Subcutaneous adipose tissue (tissue), 4 donors: ENCODE measurements around the gene GLIS1. TPM values are rescaled to one million over a fixed set of nuclear protein-coding genes. Genes with fewer than 3 reads are reported as not detected.

Experiments
- total RNA-seq, 4 donors: library from RNA; depleted of rRNA; stranded (reverse); fragments of >200 nt; gene quantifications; one replicate each; pipeline ENCODE4 v1.1.0, GENCODE V29; 2016
- TF ChIP-seq, protein P1 (sequence below): fragments of 450-650 bp; IDR thresholded peaks from one replicate; pipeline ENCODE4 v1.5.1; 2016; ENCODE audit warnings: low read depth, mild to moderate bottlenecking, control low read depth, antibody characterized with exemption, moderate library complexity

Gene GLIS1
- total RNA-seq, 4 donors from 2014 or later, result 0.17 to 3.6 TPM; not detected in 2

DNA sequence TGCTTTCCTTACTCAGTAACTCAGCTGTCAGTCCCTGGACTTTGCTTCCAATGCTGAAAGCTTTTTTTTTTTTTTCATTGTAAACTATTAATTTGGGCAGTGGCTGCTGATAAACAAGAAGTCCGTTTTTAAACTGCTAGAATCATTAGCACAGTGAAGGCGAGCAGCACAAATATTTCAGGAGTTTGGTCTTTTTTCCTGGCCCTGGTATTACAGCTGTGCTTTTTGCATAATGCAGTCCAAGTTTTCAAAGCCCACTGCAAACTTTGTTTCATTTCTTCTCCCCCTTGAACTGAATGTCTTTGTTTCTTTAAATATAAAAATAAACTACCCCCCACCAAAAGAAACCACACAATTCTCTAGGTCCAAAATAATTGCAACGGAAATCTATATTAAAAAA lies 6.6 kb downstream of the GLIS1 start:
- TF ChIP-seq, protein P1, sequence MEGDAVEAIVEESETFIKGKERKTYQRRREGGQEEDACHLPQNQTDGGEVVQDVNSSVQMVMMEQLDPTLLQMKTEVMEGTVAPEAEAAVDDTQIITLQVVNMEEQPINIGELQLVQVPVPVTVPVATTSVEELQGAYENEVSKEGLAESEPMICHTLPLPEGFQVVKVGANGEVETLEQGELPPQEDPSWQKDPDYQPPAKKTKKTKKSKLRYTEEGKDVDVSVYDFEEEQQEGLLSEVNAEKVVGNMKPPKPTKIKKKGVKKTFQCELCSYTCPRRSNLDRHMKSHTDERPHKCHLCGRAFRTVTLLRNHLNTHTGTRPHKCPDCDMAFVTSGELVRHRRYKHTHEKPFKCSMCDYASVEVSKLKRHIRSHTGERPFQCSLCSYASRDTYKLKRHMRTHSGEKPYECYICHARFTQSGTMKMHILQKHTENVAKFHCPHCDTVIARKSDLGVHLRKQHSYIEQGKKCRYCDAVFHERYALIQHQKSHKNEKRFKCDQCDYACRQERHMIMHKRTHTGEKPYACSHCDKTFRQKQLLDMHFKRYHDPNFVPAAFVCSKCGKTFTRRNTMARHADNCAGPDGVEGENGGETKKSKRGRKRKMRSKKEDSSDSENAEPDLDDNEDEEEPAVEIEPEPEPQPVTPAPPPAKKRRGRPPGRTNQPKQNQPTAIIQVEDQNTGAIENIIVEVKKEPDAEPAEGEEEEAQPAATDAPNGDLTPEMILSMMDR, result no peak

DNA sequence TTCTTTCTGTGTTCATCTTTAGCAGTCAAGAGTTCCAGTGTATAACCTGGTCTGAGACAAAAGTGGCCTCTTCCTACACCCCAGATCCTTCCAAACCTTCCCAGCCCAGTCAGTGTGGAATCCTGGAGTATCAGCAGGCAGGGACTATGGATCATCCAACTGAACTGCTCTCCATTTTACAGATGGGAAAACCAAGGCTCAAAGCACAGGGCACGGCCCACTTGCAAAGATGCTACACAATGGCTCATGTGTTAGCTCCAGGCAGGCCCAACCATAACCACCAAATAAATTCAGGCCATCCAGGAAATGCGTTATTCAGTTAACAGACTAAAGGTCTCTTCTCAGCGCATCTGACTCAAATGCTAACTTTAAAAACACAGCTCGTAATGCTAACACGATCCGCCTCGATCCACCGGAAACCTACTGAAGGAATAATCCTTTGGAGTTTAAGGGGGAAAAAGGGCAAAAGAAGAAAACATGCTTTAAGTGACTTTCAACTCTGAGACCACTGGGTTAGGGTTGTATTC lies 7.1 kb downstream of the GLIS1 start:
- TF ChIP-seq, protein P1, result no peak

DNA sequence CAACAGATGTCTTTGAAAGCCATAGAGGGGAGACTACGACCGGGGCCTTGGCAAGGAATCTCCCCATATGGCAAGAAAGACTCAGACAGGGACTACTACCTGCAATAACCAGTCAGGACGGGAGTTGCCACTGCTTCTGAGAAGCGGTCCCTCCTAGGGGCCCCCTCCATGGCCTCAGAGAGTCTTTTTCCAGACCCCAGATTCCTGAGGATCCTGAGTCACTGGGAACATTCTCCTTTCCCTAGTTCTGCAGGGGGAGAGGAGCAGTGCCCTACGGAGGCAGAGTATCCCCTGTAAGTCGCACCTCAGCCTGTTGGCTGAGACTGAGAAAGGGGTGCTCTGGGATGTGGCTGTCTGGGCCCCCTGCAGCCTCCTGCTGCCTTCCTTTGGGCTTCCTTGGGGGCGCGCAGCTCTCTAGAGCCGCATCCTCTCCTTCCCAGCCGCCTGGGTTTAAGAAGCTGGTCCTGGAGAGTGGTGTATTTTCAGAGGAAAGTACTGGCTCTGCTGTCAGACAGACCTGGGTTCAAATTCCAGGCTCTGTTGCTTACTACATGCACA lies 7.8 kb downstream of the GLIS1 start:
- TF ChIP-seq, protein P1, result no peak

DNA sequence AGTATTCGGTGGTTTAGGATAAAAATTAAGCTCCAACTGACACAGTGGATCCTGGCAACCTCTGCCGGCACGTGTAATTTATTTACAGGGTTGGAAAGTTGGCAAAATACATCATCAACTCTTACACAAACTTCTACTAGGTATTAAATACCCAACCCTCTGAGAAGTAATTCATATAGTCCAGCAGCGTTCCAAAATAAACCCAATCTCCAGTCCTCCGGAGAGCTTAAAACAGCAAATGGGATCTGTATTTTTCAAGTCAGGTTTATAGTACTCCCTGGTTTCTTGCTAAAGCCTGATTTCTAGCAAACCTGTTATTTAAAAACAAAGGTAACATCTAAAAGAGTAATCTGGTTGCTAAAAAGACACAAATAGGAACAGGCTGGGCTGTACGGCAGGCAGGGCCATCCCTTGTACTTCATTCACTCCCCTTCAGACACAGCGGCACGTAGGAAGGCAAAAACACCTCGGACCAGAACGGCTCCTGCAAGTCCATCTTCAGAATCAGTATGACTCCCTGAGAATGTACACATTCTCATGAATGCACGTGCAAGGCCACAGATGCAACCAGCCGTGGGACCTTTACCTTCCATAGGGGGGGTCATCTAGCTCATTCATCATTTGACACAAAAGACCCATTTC lies 8.6 kb downstream of the GLIS1 start:
- TF ChIP-seq, protein P1, result no peak

DNA sequence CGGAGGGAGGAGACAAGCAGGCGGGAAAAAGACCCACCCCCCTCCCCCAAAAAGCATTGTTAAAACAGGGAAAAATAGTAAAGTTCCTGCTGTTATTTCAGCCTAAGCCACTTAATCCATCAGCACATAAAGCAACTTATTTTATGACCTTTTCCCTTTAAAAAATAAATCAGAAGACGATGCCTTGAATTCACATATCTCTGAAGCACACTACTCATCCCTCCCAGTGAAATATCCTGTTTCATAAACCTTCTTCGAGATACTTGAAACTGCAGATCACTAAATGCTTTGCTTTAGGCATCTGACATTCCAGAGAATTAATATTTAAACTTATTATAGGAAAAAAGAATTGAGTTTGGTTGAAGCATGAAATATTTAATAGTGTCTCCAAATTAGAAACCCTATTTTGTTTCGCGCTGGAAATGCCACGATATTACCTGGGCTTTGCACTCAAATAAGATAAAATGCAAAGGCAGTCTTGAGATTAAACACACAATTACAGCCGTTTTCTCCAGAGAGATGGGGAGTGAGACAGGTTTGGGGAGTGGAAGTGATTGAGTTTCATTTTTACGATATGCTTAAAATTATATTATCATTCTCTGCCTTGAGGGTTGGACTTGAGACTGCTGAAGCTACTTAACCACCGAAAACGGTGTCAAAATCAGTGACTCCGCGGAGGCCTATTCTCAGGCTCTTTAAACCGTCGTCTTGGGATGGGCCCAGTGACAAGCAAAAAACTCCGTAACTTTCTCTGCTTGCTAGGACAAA lies 9.3 kb downstream of the GLIS1 start:
- TF ChIP-seq, protein P1, result no peak

DNA sequence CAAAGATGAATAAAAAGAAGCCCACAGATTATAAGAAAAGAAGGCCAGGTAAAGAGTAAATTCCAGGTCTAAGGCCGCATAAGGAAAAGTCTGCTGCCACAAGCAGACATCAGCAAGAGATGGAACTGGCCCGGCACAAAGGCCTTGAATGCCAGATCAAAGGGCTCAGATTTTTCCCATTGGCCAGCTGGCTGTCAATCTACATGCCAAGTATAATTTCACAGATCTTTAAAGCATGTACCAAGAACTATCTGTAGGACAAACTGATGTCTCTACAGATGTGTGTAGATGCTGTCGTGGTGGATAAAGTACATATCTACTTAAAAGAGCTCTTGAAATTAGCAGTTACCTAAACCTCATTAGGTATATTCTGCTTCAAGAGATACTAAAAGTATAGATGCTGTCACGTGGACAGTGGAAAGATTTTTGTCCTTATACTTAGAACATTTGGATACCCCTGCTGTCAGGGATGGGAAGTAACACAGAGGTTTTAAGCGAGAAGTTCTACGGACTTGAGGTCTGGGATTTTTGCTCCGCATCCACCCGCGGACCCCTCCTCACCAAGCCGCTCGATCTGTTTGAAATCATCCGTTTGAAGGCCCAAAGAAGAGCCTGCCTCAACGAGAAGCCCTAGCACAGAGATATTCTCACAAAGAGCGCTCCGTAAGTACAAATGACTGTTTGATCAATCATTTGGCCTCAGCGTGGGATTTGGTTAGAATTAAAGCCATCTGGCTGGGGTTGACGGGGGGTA lies 10.1 kb downstream of the GLIS1 start:
- TF ChIP-seq, protein P1, result no peak
